Brain pericyte (primary cell): ENCODE measurements around the gene SNAP91.
"Not testable (repeated sequence)": the region's sequence is repeated elsewhere in the genome, so short reads cannot be mapped to it uniquely, and the experiment has no call there.

Source experiments
- DNase-seq: peaks from one replicate; pipeline ENCODE4 v3.0.0-alpha.2; 2012; ENCODE audit warnings: low read depth, low spot score

Gene SNAP91

DNA sequence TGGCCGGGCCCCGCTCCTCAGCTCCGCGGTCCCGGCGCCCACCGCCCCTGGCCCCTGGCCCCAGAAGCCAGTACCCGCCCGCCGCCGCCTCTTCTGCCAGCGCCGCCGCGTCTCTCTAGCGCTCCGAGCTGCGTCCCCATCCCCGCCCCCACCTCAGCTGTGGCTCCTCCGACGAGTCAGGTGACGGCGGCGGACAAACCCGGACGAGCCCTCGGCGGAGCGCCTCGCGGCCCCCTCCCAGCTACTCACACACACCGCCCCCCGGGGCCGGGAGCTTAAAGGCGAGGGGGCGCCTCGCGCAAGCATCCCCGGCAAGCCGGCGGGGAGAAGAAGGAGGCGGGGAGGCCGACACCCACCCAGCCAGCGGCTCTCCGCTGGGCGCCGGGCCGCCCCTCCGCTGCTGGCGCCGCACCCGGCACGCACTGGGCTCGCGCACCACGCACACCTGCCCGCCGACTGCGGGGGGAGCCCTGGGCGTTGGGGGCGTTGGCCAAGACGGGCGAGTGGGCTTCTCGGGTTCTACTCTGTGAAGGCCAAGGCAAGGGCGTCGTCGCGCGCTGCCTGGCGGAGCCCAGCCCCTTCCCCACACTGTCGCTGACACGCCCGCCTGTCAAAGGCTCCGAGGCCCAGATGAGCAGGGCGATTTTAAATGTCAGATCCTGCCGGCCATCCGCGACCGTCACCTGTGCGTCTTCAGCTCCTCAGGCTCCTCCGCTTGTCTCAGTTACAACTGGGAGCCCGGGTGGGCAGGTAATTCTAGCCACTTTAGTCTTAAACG is at the start of gene SNAP91:
Gene SNAP91 (minus strand): TSS at position 132 of the 778 bp plus-strand sequence. CDS start 1,174 bp downstream, outside the sequence.
- no peak for DNase-seq

DNA sequence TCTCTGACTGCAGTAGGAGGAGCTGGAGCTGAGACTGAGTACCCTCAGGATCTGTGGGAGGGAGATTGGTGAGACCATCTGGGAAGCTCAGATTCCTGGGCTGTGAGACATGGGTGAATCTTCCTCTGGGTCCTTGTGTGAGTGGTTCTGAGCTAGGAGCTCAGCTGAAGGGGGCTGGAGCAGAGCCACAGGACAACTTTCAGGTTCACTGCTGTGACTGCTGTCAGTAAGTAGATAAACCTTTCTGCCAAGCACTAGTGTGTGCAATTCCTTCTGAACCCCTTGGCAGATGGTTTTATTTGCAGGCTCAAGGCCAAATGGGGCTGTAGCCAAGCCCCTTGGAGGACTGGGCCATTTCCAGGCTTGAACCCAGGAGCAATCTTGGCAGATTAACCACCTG is 49.6 kb upstream of the SNAP91 start:
- DNase-seq = no peak

DNA sequence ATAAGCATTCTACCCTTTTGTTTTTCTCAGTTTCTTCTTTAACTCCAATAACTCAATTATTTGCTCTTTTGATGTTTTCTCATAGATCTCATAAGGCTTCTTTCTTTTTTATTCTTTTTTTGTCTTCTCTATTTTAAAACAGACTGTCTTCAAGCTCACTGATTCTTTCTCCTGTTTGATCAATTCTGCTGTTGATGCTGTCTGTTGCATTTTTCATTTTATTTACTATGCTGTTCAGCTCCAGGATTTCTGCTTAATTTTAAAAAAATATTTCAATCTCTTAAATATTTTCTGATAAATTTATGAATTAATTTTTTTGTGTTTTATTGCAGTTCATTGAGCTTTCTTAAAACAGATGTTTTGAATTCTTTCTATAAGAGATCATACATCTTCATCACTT is 48.1 kb upstream of the SNAP91 start:
- no peak for DNase-seq

- DNase-seq = no peak
Measured at GRCh38 chr6:83756565-83756964, 47.7 kb upstream of the SNAP91 start.

GRCh38 chr6:83752375-83752774 is 43.5 kb upstream of the SNAP91 start:
- DNase-seq = not testable (repeated sequence)

- no peak for DNase-seq
Measured at GRCh38 chr6:83741089-83741488, 32.2 kb upstream of the SNAP91 start.

- no peak for DNase-seq
Measured at GRCh38 chr6:83735461-83735860, 26.6 kb upstream of the SNAP91 start.

- no peak for DNase-seq
Measured at GRCh38 chr6:83729871-83730270, 21.0 kb upstream of the SNAP91 start.

- DNase-seq = no peak
Measured at GRCh38 chr6:83722876-83723275, 14.0 kb upstream of the SNAP91 start.

DNA sequence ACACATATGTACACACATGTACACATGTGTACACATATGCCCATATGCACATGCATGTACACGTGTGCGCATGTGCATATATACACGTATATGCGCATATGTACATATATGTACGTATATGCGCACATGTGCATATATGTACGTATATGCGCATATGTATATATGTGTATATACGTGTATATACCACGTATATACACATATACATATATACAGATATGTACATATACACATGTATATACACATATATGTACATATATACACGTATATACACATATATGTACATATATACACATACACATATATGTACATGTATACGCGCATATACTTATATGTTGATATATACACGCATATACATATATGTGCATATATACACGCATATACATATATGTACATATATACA is 8.9 kb upstream of the SNAP91 start:
- no peak for DNase-seq

DNA sequence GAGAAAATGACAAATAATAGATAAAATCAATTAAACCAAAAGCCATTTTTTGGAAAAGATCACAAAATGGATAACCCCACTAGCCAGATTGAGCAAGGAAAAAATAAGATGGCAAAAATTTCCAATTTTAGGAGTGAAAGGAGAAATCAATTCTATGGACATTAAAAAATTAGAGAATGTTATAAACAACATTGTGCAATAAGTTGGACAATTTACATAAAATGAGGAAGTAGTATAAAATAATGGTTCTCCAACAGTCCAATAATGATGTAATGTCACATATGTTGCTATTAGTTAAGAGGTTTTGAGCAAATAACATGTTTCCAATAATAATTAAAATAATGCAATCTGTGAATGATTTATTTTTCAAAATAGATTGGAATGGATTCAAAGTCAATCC is 3.1 kb upstream of the SNAP91 start:
- no peak for DNase-seq

DNA sequence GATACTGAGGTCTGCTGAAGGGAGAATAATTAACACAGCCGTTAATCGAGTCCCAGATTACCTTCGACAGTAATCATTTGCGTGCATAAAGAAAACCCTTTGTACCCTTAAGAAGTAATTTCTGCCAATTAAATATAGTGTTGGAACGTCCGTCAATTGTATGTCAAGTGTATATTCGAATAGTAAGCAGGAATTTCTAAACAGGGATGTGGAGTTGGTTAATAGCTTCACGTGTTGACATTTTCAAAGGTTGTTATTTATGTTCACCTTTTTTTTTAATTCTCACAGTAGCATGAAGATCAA is 798 bp upstream of the SNAP91 start:
- DNase-seq = no peak

GRCh38 chr6:83708546-83708969 is 343 bp downstream of the SNAP91 start:
- DNase-seq = no peak

GRCh38 chr6:83707829-83708545 is 914 bp downstream of the SNAP91 start:
- DNase-seq = no peak

- no peak for DNase-seq
Measured at GRCh38 chr6:83702749-83703148, 6.2 kb downstream of the SNAP91 start.

GRCh38 chr6:83702077-83702476 is 6.8 kb downstream of the SNAP91 start:
- no peak for DNase-seq

DNA sequence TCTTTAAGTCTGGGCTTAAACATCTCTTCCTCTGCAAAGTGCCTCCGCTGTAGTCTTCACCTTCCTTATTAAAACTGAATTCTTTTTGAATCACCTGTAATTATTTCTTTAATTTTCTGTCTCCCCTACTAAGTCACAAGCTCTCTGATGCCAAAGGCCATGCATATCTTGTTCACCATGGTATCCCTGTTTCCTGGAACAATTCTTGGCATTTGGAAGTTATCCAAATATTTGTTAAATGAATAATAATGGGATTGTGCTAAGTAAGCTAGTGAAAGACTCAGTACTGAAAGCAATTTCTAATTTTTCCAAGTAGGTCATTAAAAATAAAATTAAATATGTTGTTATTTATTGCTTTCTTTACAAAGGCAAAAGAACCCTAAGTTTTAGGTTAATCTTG is 12.2 kb downstream of the SNAP91 start:
- no peak for DNase-seq

GRCh38 chr6:83685481-83685880 is 23.4 kb downstream of the SNAP91 start:
- no peak for DNase-seq

GRCh38 chr6:83677791-83678190 is 31.1 kb downstream of the SNAP91 start:
- DNase-seq = no peak

GRCh38 chr6:83637953-83638352 is 70.9 kb downstream of the SNAP91 start:
- DNase-seq = no peak

- no peak for DNase-seq
Measured at GRCh38 chr6:83636800-83637199, 72.1 kb downstream of the SNAP91 start.

DNA sequence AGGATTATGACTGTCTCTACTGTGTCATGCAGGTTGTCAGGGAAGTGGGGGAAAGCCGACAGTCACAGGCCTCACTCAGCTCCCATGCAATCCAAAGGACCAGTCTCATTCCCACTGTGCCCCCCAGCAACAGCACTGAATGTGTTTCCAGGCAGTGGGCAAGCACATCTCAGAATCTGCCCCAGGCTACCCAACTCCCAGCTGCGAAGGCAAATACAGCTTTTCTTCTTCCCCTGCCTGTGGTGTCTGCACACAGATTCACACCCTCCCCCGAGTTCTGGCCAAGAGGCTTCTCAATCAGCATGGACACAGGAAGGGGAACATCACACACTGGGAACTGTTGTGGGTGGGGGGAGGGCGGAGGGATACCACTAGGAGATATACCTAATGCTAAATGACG is 75.3 kb downstream of the SNAP91 start:
- DNase-seq = no peak

GRCh38 chr6:83633149-83633548 is 75.8 kb downstream of the SNAP91 start:
- DNase-seq = no peak
